ENCODE measurements around the gene ATP6V0C. TPM values are rescaled to one million over a fixed set of nuclear protein-coding genes. Genes with fewer than 3 reads are reported as not detected.

ATP6V0C gene
- polyA plus RNA-seq, 5 donors = 60.5 to 158 (median 87.5) TPM

GRCh38 chr16:2507052-2507659 lies 6.6 kb upstream of the ATP6V0C start:
- no peak for DNase-seq

GRCh38 chr16:2507665-2508064 lies 6.1 kb upstream of the ATP6V0C start:
- no peak for DNase-seq

- no peak for DNase-seq
Observed at GRCh38 chr16:2508722-2509400, 4.9 kb upstream of the ATP6V0C start.

GRCh38 chr16:2511128-2511800 lies 2.5 kb upstream of the ATP6V0C start:
- no peak for DNase-seq

DNA sequence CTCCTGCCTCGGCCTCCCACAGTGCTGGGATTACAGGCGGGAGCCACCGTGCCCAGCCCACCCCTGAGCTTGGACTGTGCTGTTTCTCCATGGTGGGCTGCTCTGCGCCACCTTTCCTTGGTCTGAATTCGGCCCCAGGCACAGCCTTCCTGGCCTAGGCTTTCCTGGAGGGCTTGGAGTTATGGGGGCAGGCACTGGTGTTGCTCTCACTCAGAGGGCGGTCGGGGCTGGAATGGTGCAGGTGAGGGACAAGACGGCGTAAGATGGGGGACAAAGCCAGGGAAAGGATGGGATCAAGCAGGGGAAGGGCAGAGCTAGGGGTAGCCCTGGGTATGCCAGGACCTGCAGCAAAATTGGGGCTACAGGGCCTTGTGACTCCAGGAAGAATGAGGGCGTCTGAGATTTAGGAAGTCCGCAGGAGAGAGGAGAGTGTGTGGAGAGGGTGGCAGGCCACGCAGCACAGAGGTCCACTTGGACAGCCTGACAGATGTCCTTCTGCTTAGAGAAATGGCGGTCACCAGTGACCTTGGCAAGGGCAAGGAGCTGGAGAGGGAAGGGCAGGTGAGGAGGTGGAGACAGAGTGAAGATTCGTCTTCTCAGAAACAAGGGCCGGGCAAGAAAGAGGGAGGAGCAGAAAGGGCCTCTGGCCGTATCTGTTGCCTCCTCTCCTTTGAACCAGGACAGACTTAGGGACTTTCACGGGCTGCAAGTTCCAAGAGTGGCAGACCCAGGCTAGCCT lies 1.6 kb upstream of the ATP6V0C start:
- no peak for DNase-seq

- no peak for DNase-seq
Observed at GRCh38 chr16:2512735-2513404, 882 bp upstream of the ATP6V0C start.

DNA sequence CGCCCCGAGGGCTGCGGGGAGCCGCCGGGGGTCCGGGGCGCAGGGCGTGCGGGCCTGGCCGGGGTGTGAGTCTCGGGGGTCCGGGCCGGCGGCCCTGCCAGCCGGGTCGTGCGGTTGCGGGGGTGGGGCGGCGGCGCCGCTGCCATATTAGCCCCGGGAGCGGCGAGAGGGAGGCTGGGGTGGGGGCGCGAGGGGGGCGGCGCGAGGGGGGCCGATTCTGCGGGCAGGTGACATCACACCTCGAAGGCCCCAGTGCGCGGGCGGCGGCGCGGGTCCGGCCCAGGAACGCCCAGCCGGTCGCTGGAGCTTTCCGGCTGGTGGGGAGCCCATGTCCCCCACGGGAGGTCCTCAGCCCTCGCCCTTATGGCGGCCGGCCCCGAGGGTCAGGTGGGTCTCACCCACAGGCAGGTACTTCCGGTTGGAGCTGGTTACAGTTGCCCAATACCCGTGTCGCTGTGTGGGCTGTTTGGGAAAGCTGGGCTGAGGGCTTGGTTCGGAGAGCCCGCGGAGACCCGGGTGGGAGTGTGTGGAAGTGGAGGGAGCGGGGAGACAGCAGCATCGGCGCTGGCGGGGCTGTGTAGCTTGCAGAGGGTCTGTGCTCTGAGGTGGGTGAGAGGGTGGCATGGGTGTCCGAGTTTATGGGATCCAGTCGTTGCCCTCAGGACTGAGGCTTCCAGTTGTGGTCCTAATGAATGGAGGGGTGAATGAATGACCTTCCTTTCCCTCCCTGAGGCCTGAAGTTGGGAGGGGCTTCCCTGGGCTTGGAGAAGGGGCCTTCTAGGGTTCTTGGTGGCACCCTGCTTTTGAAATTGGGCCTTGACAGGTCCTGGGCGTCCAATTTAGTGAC lies 804 bp downstream of the ATP6V0C start:
- no peak for DNase-seq

DNA sequence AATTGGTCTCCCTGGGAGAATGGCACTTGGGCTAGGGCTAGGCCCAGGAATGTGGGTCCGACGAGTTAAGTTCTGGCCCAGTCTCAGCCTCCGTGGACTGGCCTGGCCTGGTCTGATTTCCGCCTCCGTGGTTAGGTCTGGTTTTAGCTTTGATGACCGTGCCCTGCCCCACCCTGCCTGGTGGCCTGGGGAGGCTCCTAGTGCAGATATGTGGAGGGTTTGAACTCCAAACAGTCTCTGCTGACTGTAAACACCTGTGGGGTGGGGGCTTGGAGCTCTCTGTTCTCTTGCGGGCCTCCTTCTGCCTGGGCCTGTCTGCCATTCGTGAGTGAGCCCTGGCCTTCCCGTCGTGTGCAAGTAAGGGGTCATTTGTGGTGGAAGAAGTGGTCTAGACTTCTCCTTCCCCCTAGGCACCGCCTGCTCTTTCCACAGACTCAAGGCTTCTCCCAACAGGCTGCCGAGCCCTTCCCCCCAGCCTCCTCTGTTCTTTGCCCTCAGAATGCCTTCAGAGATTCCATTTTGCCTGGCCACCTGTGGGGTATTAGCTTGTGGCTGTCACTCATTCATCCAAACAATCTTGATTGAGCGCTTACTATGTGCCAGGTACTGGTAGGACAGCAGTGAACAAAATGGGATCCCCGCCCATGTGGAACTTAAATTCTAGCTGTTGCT lies 1.6 kb downstream of the ATP6V0C start:
- no peak for DNase-seq

GRCh38 chr16:2516391-2517240 lies 2.9 kb downstream of the ATP6V0C start:
- no peak for DNase-seq

GRCh38 chr16:2517954-2518605 lies 4.3 kb downstream of the ATP6V0C start:
- no peak for DNase-seq

DNA sequence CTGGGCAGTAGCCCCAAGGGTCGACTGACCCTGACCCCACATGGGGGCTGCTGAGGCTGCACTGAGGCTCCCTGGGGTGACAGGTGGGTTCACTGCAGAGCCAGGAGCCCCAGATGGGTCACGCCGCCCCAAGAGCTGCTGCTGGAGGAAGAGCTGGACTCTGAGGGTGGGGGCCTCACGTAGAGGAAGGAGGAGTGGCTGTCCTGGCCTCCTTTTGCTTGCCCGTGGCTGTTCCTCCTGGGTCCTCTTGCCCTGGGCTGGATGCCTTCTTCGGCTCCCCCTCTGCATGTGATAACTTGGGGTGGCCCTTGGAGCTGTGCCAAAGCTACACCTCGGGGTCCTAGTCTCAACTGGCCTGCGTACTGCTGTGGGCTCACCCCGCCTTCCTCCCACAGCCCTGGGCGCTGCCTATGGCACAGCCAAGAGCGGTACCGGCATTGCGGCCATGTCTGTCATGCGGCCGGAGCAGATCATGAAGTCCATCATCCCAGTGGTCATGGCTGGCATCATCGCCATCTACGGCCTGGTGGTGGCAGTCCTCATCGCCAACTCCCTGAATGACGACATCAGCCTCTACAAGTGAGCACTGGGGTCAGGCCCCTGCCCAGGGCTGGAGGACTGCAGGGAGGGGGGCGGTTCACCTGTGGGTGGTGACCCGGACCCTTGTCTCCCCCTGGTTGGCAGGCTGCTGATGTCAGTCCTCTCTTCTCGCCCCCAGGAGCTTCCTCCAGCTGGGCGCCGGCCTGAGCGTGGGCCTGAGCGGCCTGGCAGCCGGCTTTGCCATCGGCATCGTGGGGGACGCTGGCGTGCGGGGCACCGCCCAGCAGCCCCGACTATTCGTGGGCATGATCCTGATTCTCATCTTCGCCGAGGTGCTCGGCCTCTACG lies 5.3 kb downstream of the ATP6V0C start:
- DNase-seq = no peak

DNA sequence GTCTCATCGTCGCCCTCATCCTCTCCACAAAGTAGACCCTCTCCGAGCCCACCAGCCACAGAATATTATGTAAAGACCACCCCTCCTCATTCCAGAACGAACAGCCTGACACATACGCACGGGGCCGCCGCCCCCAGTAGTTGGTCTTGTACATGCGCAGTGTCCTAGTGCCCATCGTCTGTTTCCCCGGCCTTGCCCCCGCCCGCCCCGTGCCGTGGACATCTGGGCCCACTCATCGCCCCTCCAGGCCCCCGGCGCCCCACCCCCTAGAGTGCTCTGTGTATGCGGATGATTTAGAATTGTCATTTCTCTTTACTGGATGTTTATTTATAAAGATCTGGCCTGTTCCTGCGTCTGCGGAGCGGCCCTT lies 5.9 kb downstream of the ATP6V0C start:
- DNase-seq = no peak

- peak; percentile 84 to 86 for DNase-seq
Observed at GRCh38 chr16:2520097-2520783, 6.5 kb downstream of the ATP6V0C start, which contains the start of gene AMDHD2. Gene AMDHD2, plus strand, starts transcription at chr16:2520371. Its CDS starts 88 bp downstream, at chr16:2520459.

DNA sequence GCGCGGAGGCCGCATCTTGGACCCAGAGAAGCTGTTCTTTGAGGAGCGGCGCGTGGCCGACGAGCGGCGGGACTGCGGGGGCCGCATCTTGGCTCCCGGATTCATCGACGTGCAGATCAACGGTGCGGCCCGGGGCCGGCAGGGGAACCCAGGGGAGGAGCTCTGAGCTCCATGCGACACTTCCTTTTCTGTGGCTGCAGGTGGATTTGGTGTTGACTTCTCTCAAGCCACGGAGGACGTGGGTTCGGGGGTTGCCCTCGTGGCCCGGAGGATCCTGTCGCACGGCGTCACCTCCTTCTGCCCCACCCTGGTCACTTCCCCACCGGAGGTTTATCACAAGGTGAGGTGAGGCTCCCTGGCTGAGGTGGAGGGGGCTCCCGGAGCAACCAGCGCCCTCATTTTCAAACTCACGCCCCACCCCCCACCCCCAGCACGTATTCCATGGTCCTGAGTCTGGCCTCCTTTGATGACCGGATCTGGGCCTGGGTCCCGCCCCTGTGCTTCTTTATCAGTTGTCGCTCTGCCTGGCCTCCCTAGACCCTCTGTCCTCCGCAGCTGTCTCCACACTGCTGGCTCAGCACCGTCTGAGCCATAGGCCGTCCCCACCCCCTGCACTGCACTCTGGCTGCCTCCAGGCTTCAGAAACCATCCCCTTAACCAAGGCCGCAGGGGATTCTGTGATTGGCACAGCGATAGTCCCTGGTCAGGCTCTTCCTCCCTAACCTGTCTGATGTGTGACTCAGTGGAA lies 7.2 kb downstream of the ATP6V0C start:
- no peak for DNase-seq

- DNase-seq = no peak
Observed at GRCh38 chr16:2523801-2524231, 10.1 kb downstream of the ATP6V0C start.

- DNase-seq = no peak
Observed at GRCh38 chr16:2524339-2524938, 10.7 kb downstream of the ATP6V0C start.
